Middle frontal gyrus (tissue), 1 donor: ENCODE measurements around the gene DNAJB11.
"Not testable (repeated sequence)": the region's sequence is repeated elsewhere in the genome, so short reads cannot be mapped to it uniquely, and the experiment has no call there.

Source experiments
- DNase-seq: peaks from one replicate; pipeline ENCODE4 v3.0.0-alpha.2; 2015; ENCODE audit warnings: low spot score; ENCODE audit errors: extremely low spot score

The DNAJB11 gene

GRCh38 chr3:186551387-186551786 is 19.1 kb upstream of the DNAJB11 start:
- no peak for DNase-seq

GRCh38 chr3:186552408-186553031 is 18.0 kb upstream of the DNAJB11 start:
- no peak for DNase-seq

- no peak for DNase-seq
Measured at GRCh38 chr3:186564586-186564985, 5.9 kb upstream of the DNAJB11 start.

- no peak for DNase-seq
Measured at GRCh38 chr3:186566772-186567071, 3.8 kb upstream of the DNAJB11 start.

- peak; percentile 77 for DNase-seq
Measured at GRCh38 chr3:186567072-186567921, 3.2 kb upstream of the DNAJB11 start, which contains the start of gene TBCCD1. Gene TBCCD1 (minus strand): TSS chr3:186567339. CDS start chr3:186564329, 3,010 bp downstream.

GRCh38 chr3:186569361-186569760 is 1.2 kb upstream of the DNAJB11 start:
- DNase-seq = not testable (repeated sequence)

GRCh38 chr3:186569779-186570095 is 783 bp upstream of the DNAJB11 start:
- no peak for DNase-seq

- DNase-seq = no peak
Measured at GRCh38 chr3:186570941-186571643, 572 bp downstream of the DNAJB11 start.

- DNase-seq = no peak
Measured at GRCh38 chr3:186571644-186572013, 1.1 kb downstream of the DNAJB11 start.

- DNase-seq = no peak
Measured at GRCh38 chr3:186577521-186577920, 7.0 kb downstream of the DNAJB11 start.

GRCh38 chr3:186580785-186581184 is 10.3 kb downstream of the DNAJB11 start:
- no peak for DNase-seq

GRCh38 chr3:186582541-186582940 is 12.0 kb downstream of the DNAJB11 start:
- no peak for DNase-seq

GRCh38 chr3:186583831-186584230 is 13.3 kb downstream of the DNAJB11 start:
- no peak for DNase-seq

GRCh38 chr3:186586245-186586644 is 15.7 kb downstream of the DNAJB11 start:
- DNase-seq = not testable (repeated sequence)

GRCh38 chr3:186587183-186587582 is 16.7 kb downstream of the DNAJB11 start:
- no peak for DNase-seq

GRCh38 chr3:186588632-186589031 is 18.1 kb downstream of the DNAJB11 start:
- DNase-seq = no peak

- no peak for DNase-seq
Measured at GRCh38 chr3:186589121-186589520, 18.6 kb downstream of the DNAJB11 start.

- no peak for DNase-seq
Measured at GRCh38 chr3:186589856-186590579, 19.5 kb downstream of the DNAJB11 start.

- no peak for DNase-seq
Measured at GRCh38 chr3:186590580-186591295, 20.2 kb downstream of the DNAJB11 start.

GRCh38 chr3:186592682-186593081 is 22.2 kb downstream of the DNAJB11 start:
- no peak for DNase-seq

- DNase-seq = no peak
Measured at GRCh38 chr3:186593862-186594261, 23.3 kb downstream of the DNAJB11 start.
